Measurements from ENCODE around the gene ZNF433.

DNA sequence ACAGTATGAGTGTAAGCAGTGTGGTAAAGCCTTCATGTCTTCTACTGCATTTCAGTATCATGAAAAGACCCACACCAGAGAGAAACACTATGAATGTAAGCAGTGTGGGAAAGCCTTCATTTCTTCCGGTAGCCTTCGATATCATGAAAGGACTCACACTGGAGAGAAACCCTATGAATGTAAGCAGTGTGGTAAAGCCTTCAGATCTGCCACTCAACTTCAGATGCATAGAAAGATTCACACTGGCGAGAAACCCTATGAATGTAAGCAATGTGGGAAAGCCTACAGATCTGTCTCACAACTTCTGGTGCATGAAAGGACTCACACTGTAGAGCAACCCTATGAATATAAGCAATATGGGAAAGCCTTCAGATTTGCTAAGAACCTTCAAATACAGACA lies 41.9 kb upstream of the ZNF433 start:
- TF ChIP-seq POLR2A (IDR thresholded peaks at IDR 0.05), result no peak
- TF ChIP-seq, protein P1, sequence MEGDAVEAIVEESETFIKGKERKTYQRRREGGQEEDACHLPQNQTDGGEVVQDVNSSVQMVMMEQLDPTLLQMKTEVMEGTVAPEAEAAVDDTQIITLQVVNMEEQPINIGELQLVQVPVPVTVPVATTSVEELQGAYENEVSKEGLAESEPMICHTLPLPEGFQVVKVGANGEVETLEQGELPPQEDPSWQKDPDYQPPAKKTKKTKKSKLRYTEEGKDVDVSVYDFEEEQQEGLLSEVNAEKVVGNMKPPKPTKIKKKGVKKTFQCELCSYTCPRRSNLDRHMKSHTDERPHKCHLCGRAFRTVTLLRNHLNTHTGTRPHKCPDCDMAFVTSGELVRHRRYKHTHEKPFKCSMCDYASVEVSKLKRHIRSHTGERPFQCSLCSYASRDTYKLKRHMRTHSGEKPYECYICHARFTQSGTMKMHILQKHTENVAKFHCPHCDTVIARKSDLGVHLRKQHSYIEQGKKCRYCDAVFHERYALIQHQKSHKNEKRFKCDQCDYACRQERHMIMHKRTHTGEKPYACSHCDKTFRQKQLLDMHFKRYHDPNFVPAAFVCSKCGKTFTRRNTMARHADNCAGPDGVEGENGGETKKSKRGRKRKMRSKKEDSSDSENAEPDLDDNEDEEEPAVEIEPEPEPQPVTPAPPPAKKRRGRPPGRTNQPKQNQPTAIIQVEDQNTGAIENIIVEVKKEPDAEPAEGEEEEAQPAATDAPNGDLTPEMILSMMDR (IDR thresholded peaks at IDR 0.05), result no peak
- no peak for TF ChIP-seq POLR2AphosphoS5 (IDR thresholded peaks at IDR 0.05; ENCODE audit: insufficient read depth in 1 of 2, low read depth in 1 of 2)

Data from vagina (tissue), 2 donors.